Measurements from ENCODE around the gene SLC35E1.
"Not testable (repeated sequence)": the region's sequence is repeated elsewhere in the genome, so short reads cannot be mapped to it uniquely, and the experiment has no call there.

The SLC35E1 gene

GRCh38 chr19:16543734-16544133, 28.5 kb downstream of the SLC35E1 start:
- DNase-seq = not testable (repeated sequence)

GRCh38 chr19:16542910-16543472, 29.2 kb downstream of the SLC35E1 start:
- peak in 2 of 3 donors; percentile 13 to 25 for DNase-seq

- DNase-seq = peak; percentile 98
Measured at GRCh38 chr19:16542045-16542909, 29.9 kb downstream of the SLC35E1 start, which contains the start of gene CHERP. CHERP (minus strand) TSS chr19:16542437; CDS start chr19:16542378, 59 bp downstream.

- peak in 2 of 3 donors; percentile 22 to 35 for DNase-seq
Measured at GRCh38 chr19:16541526-16542044, 30.6 kb downstream of the SLC35E1 start.

GRCh38 chr19:16540948-16541347, 31.3 kb downstream of the SLC35E1 start:
- DNase-seq = no peak

GRCh38 chr19:16537111-16537510, 35.1 kb downstream of the SLC35E1 start:
- DNase-seq = no peak

GRCh38 chr19:16536130-16536529, 36.1 kb downstream of the SLC35E1 start:
- DNase-seq = no peak

- DNase-seq = no peak
Measured at GRCh38 chr19:16535381-16535780, 36.8 kb downstream of the SLC35E1 start.

GRCh38 chr19:16532440-16533234, 39.6 kb downstream of the SLC35E1 start:
- DNase-seq = no peak

GRCh38 chr19:16531380-16531669, 40.9 kb downstream of the SLC35E1 start:
- no peak for DNase-seq

GRCh38 chr19:16530540-16531379, 41.5 kb downstream of the SLC35E1 start:
- DNase-seq = no peak

GRCh38 chr19:16529466-16530144, 42.6 kb downstream of the SLC35E1 start:
- DNase-seq = no peak

GRCh38 chr19:16527971-16528521, 44.2 kb downstream of the SLC35E1 start:
- DNase-seq = peak; percentile 22 to 53 (median 24)

- no peak for DNase-seq
Measured at GRCh38 chr19:16527334-16527935, 44.8 kb downstream of the SLC35E1 start.

- no peak for DNase-seq
Measured at GRCh38 chr19:16525751-16526481, 46.3 kb downstream of the SLC35E1 start.

GRCh38 chr19:16524991-16525734, 47.1 kb downstream of the SLC35E1 start:
- no peak for DNase-seq

- DNase-seq = no peak
Measured at GRCh38 chr19:16522559-16523377, 49.4 kb downstream of the SLC35E1 start.

GRCh38 chr19:16521715-16522289, 50.4 kb downstream of the SLC35E1 start:
- DNase-seq = no peak

Measured in suppressor macrophage treated with lipopolysaccharide for 1 hour (primary cell).